ENCODE data around the gene RNF38. TPM values are rescaled to one million over a fixed set of nuclear protein-coding genes. Genes with fewer than 3 reads are reported as not detected.
"Not testable (repeated sequence)": the region's sequence is repeated elsewhere in the genome, so short reads cannot be mapped to it uniquely, and the experiment has no call there.

RNF38 gene
- total RNA-seq, 1 donor = 29.1 TPM

- no peak for DNase-seq (ENCODE audit: low read depth in 2 of 3, low spot score in 2 of 3)
Observed at GRCh38 chr9:36336131-36336907, 63.8 kb downstream of the RNF38 start.

- no peak for DNase-seq (ENCODE audit: low read depth in 2 of 3, low spot score in 2 of 3)
Observed at GRCh38 chr9:36332006-36332405, 68.1 kb downstream of the RNF38 start.

GRCh38 chr9:36328798-36329411 lies 71.2 kb downstream of the RNF38 start:
- DNase-seq (ENCODE audit: low read depth in 2 of 3, low spot score in 2 of 3) = peak; percentile 32 to 86 (median 64)

GRCh38 chr9:36325081-36325828 lies 74.8 kb downstream of the RNF38 start:
- DNase-seq (ENCODE audit: low read depth in 2 of 3, low spot score in 2 of 3) = no peak

GRCh38 chr9:36323926-36324325 lies 76.1 kb downstream of the RNF38 start:
- no peak for DNase-seq (ENCODE audit: low read depth in 2 of 3, low spot score in 2 of 3)

GRCh38 chr9:36322462-36322861 lies 77.6 kb downstream of the RNF38 start:
- no peak for DNase-seq (ENCODE audit: low read depth in 2 of 3, low spot score in 2 of 3)

- DNase-seq (ENCODE audit: low read depth in 2 of 3, low spot score in 2 of 3) = not testable (repeated sequence)
Observed at GRCh38 chr9:36321903-36322302, 78.2 kb downstream of the RNF38 start.

- DNase-seq (ENCODE audit: low read depth in 2 of 3, low spot score in 2 of 3) = no peak
Observed at GRCh38 chr9:36320466-36320865, 79.6 kb downstream of the RNF38 start.

GRCh38 chr9:36319806-36320205 lies 80.3 kb downstream of the RNF38 start:
- DNase-seq (ENCODE audit: low read depth in 2 of 3, low spot score in 2 of 3) = no peak

- DNase-seq (ENCODE audit: low read depth in 2 of 3, low spot score in 2 of 3) = no peak
Observed at GRCh38 chr9:36319183-36319582, 80.9 kb downstream of the RNF38 start.

- DNase-seq (ENCODE audit: low read depth in 2 of 3, low spot score in 2 of 3) = no peak
Observed at GRCh38 chr9:36318212-36318802, 81.8 kb downstream of the RNF38 start.

- no peak for DNase-seq (ENCODE audit: low read depth in 2 of 3, low spot score in 2 of 3)
Observed at GRCh38 chr9:36317766-36318165, 82.3 kb downstream of the RNF38 start.

GRCh38 chr9:36316611-36317317 lies 83.3 kb downstream of the RNF38 start:
- no peak for DNase-seq (ENCODE audit: low read depth in 2 of 3, low spot score in 2 of 3)

GRCh38 chr9:36316049-36316448 lies 84.0 kb downstream of the RNF38 start:
- no peak for DNase-seq (ENCODE audit: low read depth in 2 of 3, low spot score in 2 of 3)

GRCh38 chr9:36315283-36315682 lies 84.8 kb downstream of the RNF38 start:
- DNase-seq (ENCODE audit: low read depth in 2 of 3, low spot score in 2 of 3) = no peak

GRCh38 chr9:36314740-36315139 lies 85.3 kb downstream of the RNF38 start:
- DNase-seq (ENCODE audit: low read depth in 2 of 3, low spot score in 2 of 3) = no peak

GRCh38 chr9:36306471-36307306 lies 93.4 kb downstream of the RNF38 start:
- no peak for DNase-seq (ENCODE audit: low read depth in 2 of 3, low spot score in 2 of 3)

GRCh38 chr9:36304366-36304765 lies 95.7 kb downstream of the RNF38 start:
- DNase-seq (ENCODE audit: low read depth in 2 of 3, low spot score in 2 of 3) = not testable (repeated sequence)

GRCh38 chr9:36301227-36301626 lies 98.8 kb downstream of the RNF38 start:
- no peak for DNase-seq (ENCODE audit: low read depth in 2 of 3, low spot score in 2 of 3)

GRCh38 chr9:36298566-36298965 lies 101.5 kb downstream of the RNF38 start:
- DNase-seq (ENCODE audit: low read depth in 2 of 3, low spot score in 2 of 3) = no peak
